HCT116 (cell line): Measurements from ENCODE around the gene HEY2. TPM values are rescaled to one million over a fixed set of nuclear protein-coding genes. Genes with fewer than 3 reads are reported as not detected.

ENCODE experiments used
- ATAC-seq: fragments of 200-7000 bp; cut with Tn5 transposase; 2 replicates; pipeline ENCODE4 v1.9.1; 2020; ENCODE audit warnings: mild to moderate bottlenecking, moderate library complexity
- BruUV-seq: library from RNA; stranded (reverse); fragments of 400-500 nt; replicated peaks from 2 replicates; lab custom pipeline; 2021; lab: Mats Ljungman, UMichigan
- CTCF ChIA-PET: fragments of 300-600 bp; sonication (Branson Sonifier 250); formaldehyde crosslinking; loops from one replicate; lab custom pipeline; 2021; ENCODE audit warnings: antibody characterized with exemption; lab: Charles Lee
- POLR2A ChIA-PET: fragments of 300-600, 350-600 bp; sonication (Branson Sonifier 250); formaldehyde crosslinking; loops from one replicate; lab custom pipeline; 2021; ENCODE audit warnings: antibody characterized with exemption; lab: Charles Lee
- RAD21 ChIA-PET, 2 experiments: fragments of 300-600 bp; sonication (Branson Sonifier 250); formaldehyde crosslinking; loops; one replicate each; lab custom pipeline; 2023; ENCODE audit warnings: low total read pairs in 2 of 2; ENCODE audit not compliant: uncharacterized antibody in 2 of 2, unreplicated experiment in 2 of 2, low non-redundant PET in 1 of 2; lab: Charles Lee
- DNase-seq: peaks from one replicate; pipeline ENCODE4 v3.0.0-alpha.2; 2010; ENCODE audit warnings: low read depth, low spot score
- H2AFZ ChIP-seq: fragments of 200-600 bp; shearing (Covaris generic), sonication (generic); 2 replicates; pipeline ENCODE4 v1.6.1; 2017; ENCODE audit warnings: low read depth, mixed run types, mixed read lengths, antibody characterized with exemption, low read length; ENCODE audit not compliant: poor library complexity, severe bottlenecking
- H3K27ac ChIP-seq: 2 replicates; pipeline ENCODE4 v1.5.1; 2012; ENCODE audit warnings: low read depth, low read length
- H3K27me3 ChIP-seq: fragments of 200-600 bp; sonication (generic); 2 replicates; pipeline ENCODE4 v1.6.1; 2016; ENCODE audit warnings: mixed run types, low read length, mixed read lengths; ENCODE audit not compliant: insufficient read depth
- H3K36me3 ChIP-seq, 2 experiments: fragments of 200-500 bp in 1 of 2; fragments of 200-600 bp in 1 of 2; sonication (Bioruptor generic) in 1 of 2; sonication (generic) in 1 of 2; 2 replicates each; pipeline versions ENCODE4 v1.5.1 to v1.6.1; 2014 to 2016; ENCODE audit warnings: low read length in 2 of 2, inconsistent platforms in 1 of 2, mixed read lengths in 1 of 2, mixed run types in 1 of 2; ENCODE audit not compliant: insufficient read depth in 2 of 2, control insufficient read depth in 1 of 2
- H3K4me1 ChIP-seq, 2 experiments: fragments of 200-600 bp in 1 of 2; sonication (generic) in 1 of 2; 2 replicates each; pipeline versions ENCODE4 v1.5.1 to v1.6.1; 2012 to 2017; ENCODE audit warnings: low read length in 2 of 2, inconsistent platforms in 1 of 2, mild to moderate bottlenecking in 1 of 2, mixed read lengths in 1 of 2, mixed run types in 1 of 2, moderate library complexity in 1 of 2; ENCODE audit not compliant: insufficient read depth in 2 of 2, control insufficient read depth in 1 of 2
- H3K4me2 ChIP-seq: fragments of 200-600 bp; sonication (generic); 2 replicates; pipeline ENCODE4 v1.6.1; 2017; ENCODE audit warnings: mixed run types, low read length, mixed read lengths
- H3K4me3 ChIP-seq, 2 experiments: fragments of 200-600 bp in 1 of 2; sonication (generic) in 1 of 2; replicated peaks in 1 of 2; 2 replicates each; pipeline ENCODE4 v1.5.1; 2011 to 2016; ENCODE audit warnings: low read length in 2 of 2, control low read depth in 1 of 2, low read depth in 1 of 2, mild to moderate bottlenecking in 1 of 2, mixed read lengths in 1 of 2, mixed run types in 1 of 2
- H3K79me2 ChIP-seq: fragments of 200-600 bp; sonication (generic); 2 replicates; pipeline ENCODE4 v1.6.1; 2017; ENCODE audit warnings: mild to moderate bottlenecking, mixed run types, low read length, moderate library complexity, mixed read lengths; ENCODE audit not compliant: insufficient read depth
- H3K9ac ChIP-seq: fragments of 200-600 bp; sonication (generic); 2 replicates; pipeline ENCODE4 v1.6.1; 2016; ENCODE audit warnings: low read length, mixed read lengths
- H3K9me2 ChIP-seq: fragments of 200-600 bp; sonication (generic), shearing (Covaris generic); 2 replicates; pipeline ENCODE4 v1.6.1; 2017; ENCODE audit warnings: mixed run types, mild to moderate bottlenecking, moderate library complexity; ENCODE audit not compliant: insufficient read depth
- H3K9me3 ChIP-seq, 2 experiments: fragments of 200-500 bp in 1 of 2; fragments of 200-600 bp in 1 of 2; sonication (Bioruptor generic) in 1 of 2; sonication (generic) in 1 of 2; 2 replicates each; pipeline ENCODE4 v1.6.1; 2014 to 2017; ENCODE audit warnings: low read length in 2 of 2, mixed read lengths in 2 of 2, inconsistent platforms in 1 of 2, low read depth in 1 of 2, mild to moderate bottlenecking in 1 of 2, mixed run types in 1 of 2, moderate library complexity in 1 of 2; ENCODE audit not compliant: control insufficient read depth in 1 of 2, insufficient read depth in 1 of 2
- H4K20me1 ChIP-seq: fragments of 200-600 bp; sonication (generic), shearing (Covaris generic); 2 replicates; pipeline ENCODE4 v1.6.1; 2017; ENCODE audit warnings: mixed run types, mild to moderate bottlenecking, moderate library complexity; ENCODE audit not compliant: insufficient read depth
- ATF3 ChIP-seq: IDR thresholded peaks from 2 replicates; pipeline ENCODE4 v1.6.1; 2012
- CBX3 ChIP-seq: IDR thresholded peaks from 2 replicates; pipeline ENCODE4 v1.6.1; 2012; ENCODE audit warnings: low read depth
- CEBPB ChIP-seq: IDR thresholded peaks from 2 replicates; pipeline ENCODE4 v1.6.1; 2012; ENCODE audit warnings: low read depth
- EGR1 ChIP-seq: IDR thresholded peaks from 2 replicates; pipeline ENCODE4 v1.6.1; 2012; ENCODE audit warnings: low read depth
- ELF1 ChIP-seq: IDR thresholded peaks from 2 replicates; pipeline ENCODE4 v1.6.1; 2012; ENCODE audit warnings: low read depth, borderline replicate concordance
- EZH2 ChIP-seq: fragments of 200-600 bp; sonication (generic); IDR thresholded peaks from 2 replicates; pipeline ENCODE4 v1.6.1; 2017; ENCODE audit warnings: antibody characterized with exemption, mixed run types
- EZH2phosphoT487 ChIP-seq: fragments of 200-600 bp; IDR thresholded peaks from 2 replicates; pipeline ENCODE4 v1.6.1; 2018; ENCODE audit warnings: antibody characterized with exemption, borderline replicate concordance
- FOSL1 ChIP-seq: IDR thresholded peaks from 2 replicates; pipeline ENCODE4 v1.6.1; 2012; ENCODE audit warnings: low read depth
- JUND ChIP-seq: IDR thresholded peaks from 2 replicates; pipeline ENCODE4 v1.6.1; 2012
- MAX ChIP-seq: IDR thresholded peaks from 2 replicates; pipeline ENCODE4 v1.6.1; 2012
- POLR2A ChIP-seq: IDR thresholded peaks from 2 replicates; pipeline ENCODE4 v1.7.0; 2011; ENCODE audit warnings: borderline replicate concordance; ENCODE audit not compliant: insufficient read depth, insufficient read length; ENCODE audit errors: extremely low read depth
- POLR2AphosphoS5 ChIP-seq: IDR thresholded peaks from 2 replicates; pipeline ENCODE4 v1.6.1; 2011; ENCODE audit warnings: mild to moderate bottlenecking, low read depth, low read length, moderate library complexity
- REST ChIP-seq: IDR thresholded peaks from 2 replicates; pipeline ENCODE4 v1.6.1; 2012; ENCODE audit warnings: low read depth
- SIN3A ChIP-seq: IDR thresholded peaks from 2 replicates; pipeline ENCODE4 v1.6.1; 2012; ENCODE audit warnings: low read depth
- SP1 ChIP-seq: IDR thresholded peaks from 2 replicates; pipeline ENCODE4 v1.6.1; 2012; ENCODE audit warnings: low read depth
- ZBTB33 ChIP-seq: IDR thresholded peaks from 2 replicates; pipeline ENCODE4 v1.6.1; 2011; ENCODE audit warnings: mild to moderate bottlenecking, low read length, moderate library complexity; ENCODE audit not compliant: insufficient replicate concordance; ENCODE audit errors: extremely low read depth
- ZFX ChIP-seq: fragments of 450-650 bp; IDR thresholded peaks from 2 replicates; pipeline ENCODE4 v1.6.1; 2017
- ZNF274 ChIP-seq: fragments of 200-500 bp; sonication (Bioruptor generic); IDR thresholded peaks from 2 replicates; pipeline ENCODE4 v1.6.1; 2014; ENCODE audit warnings: mild to moderate bottlenecking, low read depth, low read length, inconsistent platforms
- intact Hi-C: fragments of 100-400 bp; cut with micrococcal nuclease; formaldehyde crosslinking; loops from 2 replicates; pipeline ENCODE4 v1.10.0; 2022
- total RNA-seq: library from RNA; stranded (reverse); gene quantifications from one replicate; pipeline ENCODE4 v1.2.1, GENCODE V29; 2021; ENCODE audit not compliant: unreplicated experiment

HEY2 gene
- total RNA-seq, 1 experiment from 2014 or later = not detected

GRCh38 chr6:125765944-125766343, 16.5 kb downstream of the HEY2 start:
- Histone ChIP-seq H3K79me2 (no peaks in the 10 kb centered on the region), H3K27ac (no peak overlapping the region), H4K20me1 (no peaks in the 10 kb centered on the region), H3K9me2 (no peaks in the 10 kb centered on the region), H3K4me1 (no peaks in the 10 kb centered on the region), H3K36me3 (no peaks in the 10 kb centered on the region), H3K4me2 (no peak overlapping the region), H3K4me3 (no peak overlapping the region), H2AFZ (no peak overlapping the region), H3K27me3 (peaks cover 38% of the 10 kb centered on the region), H3K9me3 (no peaks in the 10 kb centered on the region), H3K9ac (no peak overlapping the region)
- ATAC-seq (no peak), DNase-seq (no peak)
- POLR2A ChIA-PET = no interaction called here
- CTCF ChIA-PET = interaction anchor here (1.5 kb wide), 1 partner anchor 454 kb away, joined by 3 read pairs; no protein-coding TSS in a partner anchor
- no TSS peak for BruUV-seq
- RAD21 ChIA-PET = no interaction called here
- no peak for TF ChIP-seq POLR2AphosphoS5
- no peak for TF ChIP-seq SIN3A
- TF ChIP-seq EZH2 = no peak
- no peak for TF ChIP-seq CBX3
- TF ChIP-seq MAX = no peak
- no peak for TF ChIP-seq FOSL1
- TF ChIP-seq ZBTB33 = no peak
- TF ChIP-seq ZNF274 = no peak
- no peak for TF ChIP-seq EGR1
- TF ChIP-seq SP1 = no peak
- no peak for TF ChIP-seq REST
- TF ChIP-seq ELF1 = no peak
- TF ChIP-seq POLR2A = no peak
- no peak for TF ChIP-seq EZH2phosphoT487
- TF ChIP-seq ZFX = no peak
- TF ChIP-seq CEBPB = no peak
- no peak for TF ChIP-seq ATF3
- TF ChIP-seq JUND = no peak
- intact Hi-C loops = loop anchor here (5.0 to 10.0 kb wide), 4 partner anchors 571 to 1359 kb away; partner anchors contain the start of gene TPD52L1
